Measurements from ENCODE around the gene CFDP1.

The CFDP1 gene

DNA sequence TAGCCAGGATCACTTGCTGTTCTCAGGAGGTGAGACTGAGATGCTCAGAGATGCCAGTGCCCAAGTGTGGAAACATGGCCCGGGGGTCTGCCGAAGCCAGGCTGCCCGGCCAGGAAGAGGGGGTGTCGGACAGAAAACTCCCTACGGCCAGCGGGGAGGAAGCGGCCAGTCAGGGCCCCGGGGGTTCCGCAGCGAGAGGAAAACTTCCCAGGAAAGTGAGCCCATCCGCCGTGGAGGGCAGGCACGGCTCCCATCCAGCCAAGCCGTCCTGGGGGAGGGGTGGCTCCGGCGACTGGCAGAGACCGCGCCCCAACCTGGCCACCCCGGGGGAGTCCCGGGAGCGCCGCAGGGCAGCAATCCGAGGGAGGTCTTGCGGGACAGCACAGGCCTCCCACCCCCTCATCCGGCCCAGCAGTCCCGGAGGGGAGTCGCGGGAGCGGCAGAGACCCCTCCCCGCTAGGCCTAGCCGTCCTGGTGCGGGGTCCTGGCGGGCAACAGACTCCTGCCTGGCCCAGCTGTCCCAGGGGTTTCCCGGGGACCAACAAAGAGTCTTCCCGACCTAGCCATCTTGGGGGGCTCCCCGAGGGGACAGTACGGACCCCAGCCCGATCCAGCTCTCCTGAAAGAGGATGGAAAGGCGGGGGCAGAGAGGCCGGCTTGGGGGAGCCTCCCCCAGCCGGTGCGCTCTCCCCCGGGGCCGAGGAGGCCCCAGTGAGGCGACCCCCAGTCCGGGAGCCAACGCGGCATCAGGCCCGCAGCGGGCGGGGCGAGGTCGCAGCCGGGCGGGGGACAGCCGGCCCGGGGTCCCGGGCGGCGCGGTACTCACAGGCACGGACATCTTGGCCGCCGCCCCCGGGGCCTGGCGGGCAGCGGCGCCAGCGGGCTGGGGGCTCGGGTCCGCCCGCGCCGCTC lies 168.0 kb downstream of the CFDP1 start:
- no peak for DNase-seq (ENCODE audit: low spot score)

GRCh38 chr16:75264457-75264998 lies 168.8 kb downstream of the CFDP1 start:
- DNase-seq (ENCODE audit: low spot score) = no peak

GRCh38 chr16:75263963-75264445 lies 169.3 kb downstream of the CFDP1 start:
- no peak for DNase-seq (ENCODE audit: low spot score)

- DNase-seq (ENCODE audit: low spot score) = no peak
These were observed 169.9 kb downstream of the CFDP1 start for GRCh38 chr16:75263291-75263962.

- DNase-seq (ENCODE audit: low spot score) = no peak
These were observed 170.5 kb downstream of the CFDP1 start for GRCh38 chr16:75262800-75263127.

DNA sequence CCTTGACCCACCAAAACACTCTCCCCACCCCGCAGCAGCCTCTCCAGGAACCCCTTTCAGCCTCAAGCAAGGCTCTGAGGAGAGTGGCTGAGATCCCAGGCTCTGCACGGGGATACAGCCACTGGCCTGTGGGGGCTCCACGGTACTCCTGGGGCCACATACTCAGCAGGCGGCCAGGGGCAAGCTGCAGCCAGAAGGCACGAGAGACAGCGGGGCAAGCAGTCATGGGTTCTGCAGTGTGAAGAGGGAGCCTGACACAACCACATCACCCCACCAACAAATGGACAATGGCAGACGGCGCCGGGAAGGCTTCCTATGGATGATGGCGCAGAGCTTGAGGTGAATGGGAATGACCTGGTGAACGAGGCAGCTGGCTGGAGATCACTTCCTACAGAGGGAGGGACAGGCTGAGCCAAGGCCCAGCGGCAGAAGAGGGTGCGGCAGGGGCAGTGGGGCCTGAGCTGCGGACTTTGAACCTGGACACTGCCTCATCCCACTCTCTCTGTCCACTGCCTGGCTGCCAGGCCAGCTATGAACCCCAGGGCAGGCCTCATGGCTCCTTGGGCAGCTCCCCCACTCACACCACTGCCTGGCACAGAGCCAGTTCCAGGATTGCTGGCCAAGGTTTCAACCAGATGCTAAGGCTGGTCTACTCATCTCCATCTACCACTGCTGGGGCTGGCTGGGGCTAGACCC lies 171.1 kb downstream of the CFDP1 start:
- DNase-seq (ENCODE audit: low spot score) = no peak

- DNase-seq (ENCODE audit: low spot score) = no peak
These were observed 171.7 kb downstream of the CFDP1 start for GRCh38 chr16:75261590-75262078.

GRCh38 chr16:75260851-75261589 lies 172.3 kb downstream of the CFDP1 start:
- DNase-seq (ENCODE audit: low spot score) = no peak

GRCh38 chr16:75258807-75259141 lies 174.5 kb downstream of the CFDP1 start:
- DNase-seq (ENCODE audit: low spot score) = no peak

- DNase-seq (ENCODE audit: low spot score) = peak; percentile 62
These were observed 175.2 kb downstream of the CFDP1 start for GRCh38 chr16:75257886-75258806.

- DNase-seq (ENCODE audit: low spot score) = peak; percentile 79
These were observed 176.5 kb downstream of the CFDP1 start for GRCh38 chr16:75256696-75257343.

- no peak for DNase-seq (ENCODE audit: low spot score)
These were observed 177.2 kb downstream of the CFDP1 start for GRCh38 chr16:75256059-75256571.

DNA sequence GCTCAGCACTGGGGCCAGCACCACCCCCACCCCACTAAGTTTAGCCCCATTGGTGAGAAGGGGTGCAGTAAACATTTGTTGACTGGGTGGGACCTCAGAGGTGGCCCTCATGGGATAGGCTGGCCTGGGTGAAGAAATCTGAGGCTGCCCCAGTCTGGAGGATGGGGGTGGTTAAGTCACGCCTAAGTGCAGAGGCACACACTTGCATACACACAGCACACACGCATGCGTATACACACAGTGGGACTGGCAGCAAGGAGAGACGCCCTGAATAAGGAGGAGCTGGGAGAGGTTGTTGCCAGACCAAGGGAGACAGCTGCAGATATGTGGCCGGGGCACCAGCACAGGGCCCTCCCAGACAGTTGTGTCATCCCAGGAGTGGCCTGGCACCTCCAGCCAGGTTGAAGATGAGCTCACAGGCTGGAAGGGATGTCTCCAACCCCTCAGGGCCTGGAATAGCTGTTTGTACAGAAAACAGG lies 178.9 kb downstream of the CFDP1 start:
- DNase-seq (ENCODE audit: low spot score) = no peak

- DNase-seq (ENCODE audit: low spot score) = no peak
These were observed 180.1 kb downstream of the CFDP1 start for GRCh38 chr16:75252946-75253911.

- no peak for DNase-seq (ENCODE audit: low spot score)
These were observed 181.0 kb downstream of the CFDP1 start for GRCh38 chr16:75252049-75252864.

DNA sequence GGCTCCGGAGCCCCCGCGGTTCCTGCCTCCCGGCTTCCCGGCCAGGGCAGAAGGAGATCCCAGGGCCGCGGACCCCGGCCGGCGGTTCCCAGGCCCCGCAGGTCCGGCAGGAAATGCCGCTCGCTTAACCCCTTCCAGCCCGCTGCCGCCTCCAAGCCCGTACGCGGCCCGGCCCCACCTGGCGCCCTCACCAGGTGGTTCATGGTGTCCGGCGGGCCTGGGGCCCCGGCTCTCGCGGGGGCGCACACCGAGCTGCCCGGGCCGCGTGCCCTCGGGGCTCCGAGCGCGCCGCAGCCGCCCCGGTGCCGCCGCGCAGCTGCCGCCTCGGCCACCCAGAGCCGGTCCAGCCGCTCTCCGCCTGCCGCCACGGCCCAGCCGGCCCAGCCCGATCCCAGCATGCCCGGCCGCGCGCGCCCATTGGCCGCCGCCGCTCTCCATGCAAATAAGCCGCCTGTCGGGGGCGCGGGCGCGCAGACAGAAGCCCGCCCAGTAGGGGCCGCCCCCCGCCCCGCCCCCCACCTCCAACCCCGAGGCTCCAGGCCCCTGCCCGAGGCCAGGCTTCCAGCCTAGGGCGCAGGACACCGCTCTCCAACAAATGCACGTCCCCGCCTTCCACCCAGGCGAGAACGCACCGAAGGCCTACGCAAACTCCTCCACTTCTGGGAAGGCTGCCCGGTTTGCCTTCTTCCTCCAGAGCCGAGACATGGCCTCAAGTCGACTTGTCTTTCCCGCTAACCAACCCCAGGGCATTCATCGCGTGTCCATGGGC lies 181.8 kb downstream of the CFDP1 start, which contains the start of gene BCAR1:
Gene BCAR1, minus strand, starts transcription at position 345 of the 769 bp plus-strand sequence. Its CDS starts 142 bp downstream, at position 203.
- peak; percentile 94 for DNase-seq (ENCODE audit: low spot score)
